IMR-90 (cell line): ENCODE results near the gene GMFB. TPM values are rescaled to one million over a fixed set of nuclear protein-coding genes. Genes with fewer than 3 reads are reported as not detected.

Experiments used
- ATAC-seq: fragments of 200-7000 bp; cut with Tn5 transposase; 2 replicates; pipeline ENCODE4 v1.9.1; 2020; ENCODE audit warnings: low read depth, mild to moderate bottlenecking, moderate library complexity
- Bru-seq: library from RNA; stranded (reverse); fragments of 400-500 nt; gene quantifications from one replicate; lab custom pipeline; 2021; lab: Mats Ljungman, UMichigan
- BruChase-seq, 2 experiments: library from RNA; stranded (reverse); fragments of 400-500 nt; gene quantifications; one replicate each; lab custom pipeline; 2021; lab: Mats Ljungman, UMichigan
- BruUV-seq: library from RNA; stranded (reverse); fragments of 400-500 nt; replicated peaks from 2 replicates; lab custom pipeline; 2021; lab: Mats Ljungman, UMichigan
- CTCF ChIA-PET: fragments of 300-600 bp; formaldehyde crosslinking; extraction: SDS; loops from one replicate; lab custom pipeline; 2021; ENCODE audit warnings: antibody characterized with exemption; lab: Yijun Ruan, JAX
- POLR2A ChIA-PET: fragments of 300-600 bp; sonication (Branson Sonifier 250); formaldehyde crosslinking; loops from one replicate; lab custom pipeline; 2022; ENCODE audit warnings: antibody characterized with exemption; ENCODE audit not compliant: unreplicated experiment; lab: Charles Lee
- DNase-seq: peaks from one replicate; pipeline ENCODE4 v3.0.0; 2013
- H2AFZ ChIP-seq: replicated peaks from 2 replicates; pipeline ENCODE3; 2013; ENCODE audit warnings: low read length, mild to moderate bottlenecking; ENCODE audit not compliant: poor library complexity
- H2AK5ac ChIP-seq: 2 replicates; pipeline ENCODE4 v1.6.1; 2013; ENCODE audit warnings: low read depth, low read length, inconsistent platforms
- H2AK9ac ChIP-seq: replicated peaks from 2 replicates; pipeline ENCODE3; 2013; ENCODE audit warnings: mild to moderate bottlenecking, low read depth, low read length, moderate library complexity; ENCODE audit not compliant: poor library complexity
- H2BK120ac ChIP-seq: 2 replicates; pipeline ENCODE4 v1.6.1; 2013; ENCODE audit warnings: low read depth, low read length, inconsistent platforms
- H2BK15ac ChIP-seq: 3 replicates; pipeline ENCODE4 v1.6.1; 2013; ENCODE audit warnings: low read depth, low read length, inconsistent platforms
- H2BK20ac ChIP-seq: 2 replicates; pipeline ENCODE4 v1.6.1; 2013; ENCODE audit warnings: low read depth, mild to moderate bottlenecking, inconsistent platforms, low read length, moderate library complexity
- H2BK5ac ChIP-seq: 2 replicates; pipeline ENCODE4 v1.6.1; 2013; ENCODE audit warnings: mild to moderate bottlenecking, low read depth, low read length, inconsistent platforms; ENCODE audit not compliant: poor library complexity, severe bottlenecking
- H3K14ac ChIP-seq: replicated peaks from 2 replicates; pipeline ENCODE4 v1.6.1; 2013; ENCODE audit warnings: low read depth, low read length, inconsistent platforms
- H3K18ac ChIP-seq: 2 replicates; pipeline ENCODE4 v1.6.1; 2013; ENCODE audit warnings: low read depth, low read length, control low read depth
- H3K23ac ChIP-seq: 2 replicates; pipeline ENCODE4 v1.6.1; 2013; ENCODE audit warnings: low read depth, low read length, inconsistent platforms
- H3K27ac ChIP-seq: 2 replicates; pipeline ENCODE4 v1.5.1; 2013; ENCODE audit warnings: mild to moderate bottlenecking, control low read depth, low read length; ENCODE audit not compliant: insufficient read depth
- H3K27me3 ChIP-seq: 2 replicates; pipeline ENCODE4 v1.6.1; 2013; ENCODE audit warnings: low read length; ENCODE audit not compliant: control insufficient read depth, insufficient read depth
- H3K36me3 ChIP-seq: 2 replicates; pipeline ENCODE4 v1.6.1; 2013; ENCODE audit warnings: low read length, mixed read lengths; ENCODE audit not compliant: control insufficient read depth, insufficient read depth
- H3K4ac ChIP-seq: 2 replicates; pipeline ENCODE4 v1.6.1; 2013; ENCODE audit warnings: low read depth, low read length, inconsistent platforms
- H3K4me1 ChIP-seq: 2 replicates; pipeline ENCODE4 v1.6.1; 2013; ENCODE audit warnings: low read length, mixed read lengths; ENCODE audit not compliant: control insufficient read depth, insufficient read depth
- H3K4me2 ChIP-seq: 2 replicates; pipeline ENCODE4 v1.6.1; 2013; ENCODE audit warnings: low read depth, mild to moderate bottlenecking, control low read depth, low read length, moderate library complexity
- H3K4me3 ChIP-seq: 2 replicates; pipeline ENCODE4 v1.5.1; 2013; ENCODE audit warnings: low read depth, mild to moderate bottlenecking, control low read depth, low read length, moderate library complexity; ENCODE audit not compliant: insufficient read depth
- H3K56ac ChIP-seq: 2 replicates; pipeline ENCODE4 v1.6.1; 2013; ENCODE audit warnings: low read length, inconsistent platforms; ENCODE audit not compliant: insufficient read depth; ENCODE audit errors: extremely low read depth
- H3K79me1 ChIP-seq, 2 experiments: 2 replicates each; pipeline ENCODE4 v1.6.1; 2013; ENCODE audit warnings: low read length in 2 of 2, inconsistent platforms in 1 of 2, low read depth in 1 of 2
- H3K9ac ChIP-seq: 2 replicates; pipeline ENCODE4 v1.6.1; 2013; ENCODE audit warnings: low read depth, low read length, control low read depth
- H3K9me1 ChIP-seq: 2 replicates; pipeline ENCODE4 v1.6.1; 2013; ENCODE audit warnings: low read length, inconsistent platforms; ENCODE audit not compliant: insufficient read depth
- H3K9me3 ChIP-seq: 2 replicates; pipeline ENCODE4 v1.6.1; 2013; ENCODE audit warnings: low read length; ENCODE audit not compliant: control insufficient read depth, insufficient read depth
- H4K20me1 ChIP-seq: 2 replicates; pipeline ENCODE4 v1.6.1; 2013; ENCODE audit warnings: low read length, inconsistent platforms; ENCODE audit not compliant: insufficient read depth
- H4K5ac ChIP-seq: 2 replicates; pipeline ENCODE4 v1.6.1; 2013; ENCODE audit warnings: mild to moderate bottlenecking, low read depth, low read length, control low read depth
- H4K8ac ChIP-seq, 2 experiments: 2 replicates each; pipeline ENCODE4 v1.6.1; 2013; ENCODE audit warnings: low read depth in 2 of 2, low read length in 2 of 2, control low read depth in 1 of 2, inconsistent platforms in 1 of 2
- H4K91ac ChIP-seq: 2 replicates; pipeline ENCODE4 v1.6.1; 2013; ENCODE audit warnings: low read depth, low read length, inconsistent platforms; ENCODE audit not compliant: insufficient read depth
- BHLHE40 ChIP-seq: fragments of 150-350 bp; IDR thresholded peaks from 2 replicates; pipeline ENCODE4 v1.6.1; 2016; ENCODE audit warnings: mild to moderate bottlenecking, low read depth, low read length
- CHD1 ChIP-seq: IDR thresholded peaks from 2 replicates; pipeline ENCODE4 v1.6.1; 2012; ENCODE audit warnings: low read depth, low read length, improper control_type of control experiment
- FOS ChIP-seq: fragments of 150-350 bp; IDR thresholded peaks from 2 replicates; pipeline ENCODE4 v1.6.1; 2016; ENCODE audit warnings: low read depth, low read length
- MAFK ChIP-seq: IDR thresholded peaks from 2 replicates; pipeline ENCODE4 v1.6.1; 2012; ENCODE audit warnings: low read depth, low read length, improper control_type of control experiment
- MXI1 ChIP-seq: IDR thresholded peaks from 2 replicates; pipeline ENCODE4 v1.6.1; 2012; ENCODE audit warnings: low read depth, mild to moderate bottlenecking, low read length, moderate library complexity, borderline replicate concordance
- NFE2L2 ChIP-seq: fragments of 150-350 bp; IDR thresholded peaks from 2 replicates; pipeline ENCODE4 v1.6.1; 2016; ENCODE audit warnings: low read depth, mild to moderate bottlenecking, low read length
- POLR2A ChIP-seq: IDR thresholded peaks from 2 replicates; pipeline ENCODE4 v1.6.1; 2012; ENCODE audit warnings: mild to moderate bottlenecking, low read depth, low read length
- RAD21 ChIP-seq: IDR thresholded peaks from 2 replicates; pipeline ENCODE4 v1.6.1; 2012; ENCODE audit warnings: low read length, improper control_type of control experiment
- RCOR1 ChIP-seq: IDR thresholded peaks from 2 replicates; pipeline ENCODE4 v1.6.1; 2012; ENCODE audit warnings: mild to moderate bottlenecking, low read length, improper control_type of control experiment; ENCODE audit not compliant: insufficient replicate concordance
- RFX5 ChIP-seq: IDR thresholded peaks from 2 replicates; pipeline ENCODE4 v1.8.0; 2012; ENCODE audit warnings: low read depth, mild to moderate bottlenecking, low read length, moderate library complexity
- SMC3 ChIP-seq: fragments of 150-350 bp; IDR thresholded peaks from 2 replicates; pipeline ENCODE4 v1.6.1; 2016; ENCODE audit warnings: low read depth, mild to moderate bottlenecking, antibody characterized with exemption, low read length, moderate library complexity
- WGBS, 2 experiments: methylation state at CpG; one replicate each; pipeline versions ENCODE4 v1.1.5 to v1.1.7; 2013; ENCODE audit warnings: missing lambda C conversion rate in 2 of 2; ENCODE audit not compliant: insufficient read length in 1 of 2; ENCODE audit errors: extremely low coverage in 2 of 2; 5-methylcytosine and 5-hydroxymethylcytosine counted together
- dilution Hi-C: fragments of 300-500 bp; cut with HindIII; formaldehyde crosslinking; loops from one replicate; pipeline ENCODE4 v1.14.3; 2018; ENCODE audit warnings: low sequenced_read_pairs; ENCODE audit not compliant: unreplicated experiment
- in situ Hi-C: fragments of 300-500 bp; cut with MboI; formaldehyde crosslinking; loops from 3 replicates; pipeline ENCODE4 v1.14.3; 2019; ENCODE audit warnings: low sequenced_read_pairs, inconsistent platforms, mixed read lengths
- intact Hi-C: fragments of 100-400 bp; cut with micrococcal nuclease; formaldehyde crosslinking; loops from 2 replicates; pipeline ENCODE4 v1.10.0; 2022
- long read RNA-seq: library from polyadenylated mRNA; unstranded; transcript quantifications from one replicate; pipeline ENCODE4 v2.0.0, GENCODE V29; 2021; ENCODE audit not compliant: unreplicated experiment
- polyA plus RNA-seq, 3 experiments: library from polyadenylated mRNA; depleted of rRNA; stranded (reverse); fragments of >200 nt; gene quantifications; 2 replicates each; pipeline ENCODE4 v1.2.3, GENCODE V29; 2012; ENCODE audit warnings: low replicate concordance in 1 of 3
- total RNA-seq: library from RNA; depleted of rRNA; stranded (reverse); fragments of >200 nt; gene quantifications from 2 replicates; pipeline ENCODE4 v1.2.3, GENCODE V29; 2012; rRNA removed
- TF ChIP-seq, protein P1 (sequence below): fragments of 150-350 bp; IDR thresholded peaks from 2 replicates; pipeline ENCODE4 v1.6.1; 2016; ENCODE audit warnings: low read depth, mild to moderate bottlenecking, low read length, moderate library complexity, borderline replicate concordance
- TF ChIP-seq, protein P2 (sequence below): conservative IDR thresholded peaks from 2 replicates; pipeline ENCODE4 v1.5.1; 2012; ENCODE audit warnings: mild to moderate bottlenecking, low read depth, low read length, improper control_type of control experiment

The GMFB gene
- total RNA-seq (59.1 and 123 TPM in 2 replicates), polyA plus RNA-seq (2012; rRNA removed) (14.1 and 22.4 TPM in 2 replicates), Bru-seq, nascent RNA (percentile 89 among the genes with signal in this experiment), BruChase-seq, experiment 1, labeled RNA remaining after a 6-hour chase (percentile 97 among the genes with signal in this experiment), BruChase-seq, experiment 2, labeled RNA remaining after a 2-hour chase (percentile 96 among the genes with signal in this experiment)
- polyA plus RNA-seq (2012; cell fraction: cytosol; rRNA removed), result 4.1 and 7.2 TPM in 2 replicates
- polyA plus RNA-seq (2012; cell fraction: nucleus; rRNA removed; ENCODE audit: low replicate concordance), result 8.0 and 19.3 TPM in 2 replicates
- long read RNA-seq, full-length matches to known transcripts, result 53 of 65 reads
- long read RNA-seq, partial matches to known transcripts, result 4 of 65 reads
- long read RNA-seq, other reads (novel, unspliced or antisense), result 8 of 65 reads

DNA sequence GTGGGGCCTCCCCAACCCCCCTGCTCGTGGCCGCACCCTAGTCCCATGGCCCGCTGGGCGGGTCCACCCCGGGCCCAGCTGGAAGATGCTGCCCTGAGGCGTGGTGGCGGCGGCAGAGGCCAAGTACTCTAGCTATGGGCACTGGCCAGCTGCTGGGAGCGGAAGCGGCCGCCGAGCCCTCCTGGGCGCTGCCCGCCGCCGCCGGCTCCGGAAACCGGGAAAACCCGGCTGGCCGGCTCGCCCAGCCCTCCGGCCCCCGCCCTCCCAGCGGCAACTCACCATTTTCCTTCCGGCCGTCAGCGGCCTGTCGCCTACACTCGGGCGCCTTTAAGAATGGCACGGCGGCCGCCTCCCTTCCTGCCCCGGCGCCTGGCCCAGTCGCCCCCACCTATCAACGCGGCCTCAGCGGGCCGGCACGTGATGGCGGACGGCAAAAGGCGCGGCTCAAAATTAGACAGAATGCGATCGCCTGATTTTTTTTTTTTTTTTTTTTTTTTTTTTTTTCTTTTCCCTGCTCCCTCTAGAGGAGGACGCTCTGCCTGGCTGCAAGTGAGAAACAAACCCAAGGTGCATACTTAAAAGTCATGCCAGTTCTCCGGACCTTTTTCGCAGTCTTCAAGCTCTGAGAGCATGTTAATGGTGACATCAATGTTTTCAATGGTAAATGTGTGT, at the start of gene GMFB:
Gene GMFB, minus strand, starts transcription at position 335 of the 672 bp plus-strand sequence. Its CDS starts 53 bp downstream, at position 282.
- DNase-seq, result peak; percentile 91
- H3K9me1 ChIP-seq, result no peaks in the 10 kb centered on the region
- peaks cover 6 to 23% of the 10 kb centered on the region in 2 experiments for H3K79me1 ChIP-seq
- H2AK5ac ChIP-seq, result peak within 1 kb of the TSS; percentile 68
- intact Hi-C loops, result no loop called here
- H4K91ac ChIP-seq, result peak within 1 kb of the TSS; percentile 75
- peak within 1 kb of the TSS; percentile 98 for H3K4me2 ChIP-seq
- peak within 1 kb of the TSS; percentile 68 for H3K18ac ChIP-seq
- 0% methylated on average over 7 of the region's 51 CpGs; no CpG with 5 or more reads in 1 of the 2 experiments for WGBS, 2 experiments
- peak within 1 kb of the TSS; percentile 91 for H3K27ac ChIP-seq
- no peaks in the 10 kb centered on the region for H3K36me3 ChIP-seq
- peak within 1 kb of the TSS; percentile 50; the same call in 1 of the 3 replicates for H2BK15ac ChIP-seq
- peak within 1 kb of the TSS; percentile 97 for H2AFZ ChIP-seq
- dilution Hi-C loops, result no loop called here
- in situ Hi-C loops, result no loop called here
- BruUV-seq, result no TSS peak
- H3K9me3 ChIP-seq, result no peaks in the 10 kb centered on the region
- CTCF ChIA-PET, result interaction anchor here (1.0 kb wide), 1 partner anchor 21 kb away, joined by 3 read pairs; the partner anchor contains the start of gene CGRRF1
- POLR2A ChIA-PET, result interaction anchor here (0.7 kb wide), 1 partner anchor 21 kb away, joined by 3 read pairs; the partner anchor contains the start of gene CGRRF1
- ATAC-seq, result peak; percentile 94
- peak within 1 kb of the TSS; percentile 86 for H3K9ac ChIP-seq
- peak within 1 kb of the TSS; percentile 80 for H2BK20ac ChIP-seq
- H3K4me1 ChIP-seq, result 0 out of 2 replicates have a peak, but pooled peaks cover 4% of the 10 kb centered on the region
- peak within 1 kb of the TSS; percentile 86 for H2BK120ac ChIP-seq
- H2BK5ac ChIP-seq, result peak within 1 kb of the TSS; percentile 79
- H3K14ac ChIP-seq, result peak within 1 kb of the TSS; percentile 97
- peak within 1 kb of the TSS; percentile 93 for H3K4ac ChIP-seq
- H4K20me1 ChIP-seq, result peaks cover 12% of the 10 kb centered on the region; the same call in 1 of the 2 replicates
- H4K8ac ChIP-seq, result peak within 1 kb of the TSS; percentile 96 to 99
- peak within 1 kb of the TSS; percentile 97 for H3K23ac ChIP-seq
- H3K4me3 ChIP-seq, result peak within 1 kb of the TSS; percentile 89
- H4K5ac ChIP-seq, result peak within 1 kb of the TSS; percentile 88
- peak within 1 kb of the TSS; percentile 95 for H3K56ac ChIP-seq
- no peaks in the 10 kb centered on the region for H3K27me3 ChIP-seq
- peak within 1 kb of the TSS; percentile 99 for H2AK9ac ChIP-seq
- 0 out of 2 replicates have a peak, but pooled peaks have one; percentile 30 for TF ChIP-seq RFX5
- TF ChIP-seq, protein P1, sequence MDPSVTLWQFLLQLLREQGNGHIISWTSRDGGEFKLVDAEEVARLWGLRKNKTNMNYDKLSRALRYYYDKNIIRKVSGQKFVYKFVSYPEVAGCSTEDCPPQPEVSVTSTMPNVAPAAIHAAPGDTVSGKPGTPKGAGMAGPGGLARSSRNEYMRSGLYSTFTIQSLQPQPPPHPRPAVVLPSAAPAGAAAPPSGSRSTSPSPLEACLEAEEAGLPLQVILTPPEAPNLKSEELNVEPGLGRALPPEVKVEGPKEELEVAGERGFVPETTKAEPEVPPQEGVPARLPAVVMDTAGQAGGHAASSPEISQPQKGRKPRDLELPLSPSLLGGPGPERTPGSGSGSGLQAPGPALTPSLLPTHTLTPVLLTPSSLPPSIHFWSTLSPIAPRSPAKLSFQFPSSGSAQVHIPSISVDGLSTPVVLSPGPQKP, result no peak
- TF ChIP-seq, protein P2, sequence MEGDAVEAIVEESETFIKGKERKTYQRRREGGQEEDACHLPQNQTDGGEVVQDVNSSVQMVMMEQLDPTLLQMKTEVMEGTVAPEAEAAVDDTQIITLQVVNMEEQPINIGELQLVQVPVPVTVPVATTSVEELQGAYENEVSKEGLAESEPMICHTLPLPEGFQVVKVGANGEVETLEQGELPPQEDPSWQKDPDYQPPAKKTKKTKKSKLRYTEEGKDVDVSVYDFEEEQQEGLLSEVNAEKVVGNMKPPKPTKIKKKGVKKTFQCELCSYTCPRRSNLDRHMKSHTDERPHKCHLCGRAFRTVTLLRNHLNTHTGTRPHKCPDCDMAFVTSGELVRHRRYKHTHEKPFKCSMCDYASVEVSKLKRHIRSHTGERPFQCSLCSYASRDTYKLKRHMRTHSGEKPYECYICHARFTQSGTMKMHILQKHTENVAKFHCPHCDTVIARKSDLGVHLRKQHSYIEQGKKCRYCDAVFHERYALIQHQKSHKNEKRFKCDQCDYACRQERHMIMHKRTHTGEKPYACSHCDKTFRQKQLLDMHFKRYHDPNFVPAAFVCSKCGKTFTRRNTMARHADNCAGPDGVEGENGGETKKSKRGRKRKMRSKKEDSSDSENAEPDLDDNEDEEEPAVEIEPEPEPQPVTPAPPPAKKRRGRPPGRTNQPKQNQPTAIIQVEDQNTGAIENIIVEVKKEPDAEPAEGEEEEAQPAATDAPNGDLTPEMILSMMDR, result peak; percentile 57
- peak; percentile 59 for TF ChIP-seq RCOR1
- peak; percentile 94 for TF ChIP-seq POLR2A
- TF ChIP-seq BHLHE40, result peak; percentile 100
- no peak for TF ChIP-seq CHD1
- TF ChIP-seq SMC3, result 0 out of 2 replicates have a peak, but pooled peaks have one; percentile 7
- TF ChIP-seq NFE2L2, result no peak
- TF ChIP-seq RAD21, result no peak
- peak; percentile 59; the same call in 1 of the 2 replicates for TF ChIP-seq MXI1
- TF ChIP-seq MAFK, result no peak
- no peak for TF ChIP-seq FOS
